ENCODE measurements around the gene KHDRBS2. TPM values are rescaled to one million over a fixed set of nuclear protein-coding genes. Genes with fewer than 3 reads are reported as not detected.

KHDRBS2 gene
- total and polyA plus RNA-seq, 2 donors (not counting 3 experiments of a cell fraction or from before 2014, with no cell fraction given): not detected

DNA sequence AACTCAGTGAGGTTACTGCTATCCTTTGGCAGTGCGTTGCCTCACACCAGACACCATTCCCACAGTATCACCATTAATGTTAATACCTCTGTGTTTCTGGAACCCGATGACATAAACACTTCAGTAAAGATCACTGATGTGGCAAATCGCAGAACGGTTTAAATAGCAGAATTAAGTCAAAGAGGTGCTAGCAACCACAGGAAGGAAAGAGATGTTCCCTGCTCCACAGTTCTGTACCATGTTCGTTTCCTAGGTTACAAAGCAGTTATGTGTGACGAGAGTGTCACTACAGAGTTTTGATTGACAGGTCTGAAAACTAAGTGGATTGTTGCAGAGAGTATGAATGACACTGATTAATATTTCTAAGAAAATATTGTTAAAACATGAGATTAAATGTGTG lies 272.3 kb downstream of the KHDRBS2 start:
- Histone ChIP-seq H3K27me3 (ENCODE audit: control insufficient read depth in 2 of 2, insufficient read depth in 2 of 2, low read length in 2 of 2) (no peaks in the 10 kb centered on the region), H3K27ac (ENCODE audit: insufficient read depth, low read depth, low read length) (no peak overlapping the region), H3K79me2 (ENCODE audit: control insufficient read depth, insufficient read depth, low read length) (no peaks in the 10 kb centered on the region), H3K4me2 (ENCODE audit: insufficient read depth, low read length) (no peak overlapping the region), H3K9me3 (replicated peaks; ENCODE audit: control insufficient read depth, insufficient read depth, low read length) (peaks cover 8% of the 10 kb centered on the region), H3K9me1 (replicated peaks; ENCODE audit: control insufficient read depth, extremely low read depth, insufficient read depth, low read length) (no peaks in the 10 kb centered on the region), H3K9ac (replicated peaks; ENCODE audit: extremely low read depth, insufficient read depth, low read length) (no peak overlapping the region), H3K36me3 (ENCODE audit: control insufficient read depth in 2 of 2, extremely low read depth in 1 of 2, insufficient read depth in 2 of 2, low read length in 2 of 2) (no peaks in the 10 kb centered on the region), H3K4me3 (replicated peaks in 1 of 3; ENCODE audit: insufficient read depth in 1 of 3, low read depth in 1 of 3, low read length in 3 of 3) (no peak overlapping the region), H2AFZ (ENCODE audit: low read depth, low read length) (no peak overlapping the region), H4K20me1 (replicated peaks; ENCODE audit: control insufficient read depth, extremely low read depth, insufficient read depth, low read length) (no peaks in the 10 kb centered on the region), H3K4me1 (ENCODE audit: control insufficient read depth, extremely low read depth, insufficient read depth, low read length) (no peaks in the 10 kb centered on the region)
- intact Hi-C loops (cut with micrococcal nuclease): no loop called here
- TF ChIP-seq EZH2 (IDR thresholded peaks at IDR 0.05; ENCODE audit: borderline replicate concordance, low read depth, low read length, severe bottlenecking) (no peak), MAX (IDR thresholded peaks at IDR 0.05; ENCODE audit: insufficient read depth, insufficient read length) (no peak), MYC (IDR thresholded peaks at IDR 0.05; ENCODE audit: low read depth, low read length) (no peak), FOS (IDR thresholded peaks at IDR 0.05; ENCODE audit: borderline replicate concordance, insufficient read depth, low read length) (no peak), GATA2 (IDR thresholded peaks at IDR 0.05; ENCODE audit: insufficient read depth, insufficient read length, low read depth, low read length) (no peak), JUN (IDR thresholded peaks at IDR 0.05; ENCODE audit: borderline replicate concordance, insufficient read depth, insufficient read length, low read depth) (no peak), POLR2AphosphoS5 (IDR thresholded peaks at IDR 0.05; ENCODE audit: insufficient read depth, low read depth, low read length) (no peak), POLR2A (IDR thresholded peaks at IDR 0.05; ENCODE audit: low read depth, low read length) (no peak)
- TF ChIP-seq, protein P1, sequence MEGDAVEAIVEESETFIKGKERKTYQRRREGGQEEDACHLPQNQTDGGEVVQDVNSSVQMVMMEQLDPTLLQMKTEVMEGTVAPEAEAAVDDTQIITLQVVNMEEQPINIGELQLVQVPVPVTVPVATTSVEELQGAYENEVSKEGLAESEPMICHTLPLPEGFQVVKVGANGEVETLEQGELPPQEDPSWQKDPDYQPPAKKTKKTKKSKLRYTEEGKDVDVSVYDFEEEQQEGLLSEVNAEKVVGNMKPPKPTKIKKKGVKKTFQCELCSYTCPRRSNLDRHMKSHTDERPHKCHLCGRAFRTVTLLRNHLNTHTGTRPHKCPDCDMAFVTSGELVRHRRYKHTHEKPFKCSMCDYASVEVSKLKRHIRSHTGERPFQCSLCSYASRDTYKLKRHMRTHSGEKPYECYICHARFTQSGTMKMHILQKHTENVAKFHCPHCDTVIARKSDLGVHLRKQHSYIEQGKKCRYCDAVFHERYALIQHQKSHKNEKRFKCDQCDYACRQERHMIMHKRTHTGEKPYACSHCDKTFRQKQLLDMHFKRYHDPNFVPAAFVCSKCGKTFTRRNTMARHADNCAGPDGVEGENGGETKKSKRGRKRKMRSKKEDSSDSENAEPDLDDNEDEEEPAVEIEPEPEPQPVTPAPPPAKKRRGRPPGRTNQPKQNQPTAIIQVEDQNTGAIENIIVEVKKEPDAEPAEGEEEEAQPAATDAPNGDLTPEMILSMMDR (IDR thresholded peaks at IDR 0.05; ENCODE audit: extremely low read depth in 1 of 2, insufficient read depth in 1 of 2, low read depth in 1 of 2, low read length in 2 of 2): no peak
- no TSS peak for BruUV-seq (replicated peaks)
- DNase-seq (ENCODE audit: low read depth, low spot score) (no peak), FAIRE-seq (no peak)
- dilution Hi-C loops (cut with MboI; ENCODE audit: extremely low pct_ligation_motif_present, low sequenced_read_pairs): no loop called here
- POLR2A ChIA-PET: no interaction called here
- CTCF ChIA-PET: no interaction called here

Measured in endothelial cell of umbilical vein (primary cell).